Keratinocyte (primary cell): ENCODE data around the gene CTNND2.

Experiments used
- CTCF ChIP-seq, 3 experiments: IDR thresholded peaks in 1 of 3; conservative IDR thresholded peaks in 1 of 3; optimal IDR thresholded peaks in 1 of 3; 2 replicates in 2 of 3; 3 replicates in 1 of 3; pipeline versions ENCODE3 to v1.5.1; 2011; ENCODE audit warnings: low read length in 3 of 3, mild to moderate bottlenecking in 3 of 3, moderate library complexity in 2 of 3, control low read depth in 1 of 3, inconsistent platforms in 1 of 3; ENCODE audit not compliant: insufficient read depth in 2 of 3; ENCODE audit errors: extremely low read depth in 1 of 3
- EZH2 ChIP-seq: IDR thresholded peaks from one replicate; pipeline ENCODE4 v1.6.1; 2012; ENCODE audit warnings: inconsistent platforms, mild to moderate bottlenecking, low read length, moderate library complexity

GRCh38 chr5:11239261-11240015 is 664.8 kb downstream of the CTNND2 start:
- TF ChIP-seq CTCF (optimal IDR thresholded peaks at IDR 0.05 in 1 of 3, IDR thresholded peaks at IDR 0.05 in 1 of 3, conservative IDR thresholded peaks at IDR 0.05 in 1 of 3; ENCODE audit: extremely low read depth in 1 of 3, insufficient read depth in 2 of 3, low read length in 3 of 3) (no peak), EZH2 (no peak)
